ENCODE measurements around the gene IL17RD. TPM values are rescaled to one million over a fixed set of nuclear protein-coding genes. Genes with fewer than 3 reads are reported as not detected.

IL17RD gene
- polyA plus RNA-seq, 1 of the 3 experiments (the other 2 are of a cell fraction), result 2.4 TPM

- H4K20me1 ChIP-seq (ENCODE audit: insufficient read depth), result no peaks in the 10 kb centered on the region
- H3K27ac ChIP-seq (ENCODE audit: low read depth in 2 of 2, low read length in 1 of 2), result no peak overlapping the region
- H3K27me3 ChIP-seq (ENCODE audit: insufficient read depth), result no peaks in the 10 kb centered on the region
- no peak overlapping the region for H3K9ac ChIP-seq
- CTCF ChIA-PET, result no interaction called here
- H3F3A ChIP-seq (replicated peaks; ENCODE audit: insufficient read depth), result no peaks in the 10 kb centered on the region
- no peaks in the 10 kb centered on the region for H3K79me2 ChIP-seq (ENCODE audit: insufficient read depth)
- no peak overlapping the region for H3K4me2 ChIP-seq
- H3K4me3 ChIP-seq (ENCODE audit: low read depth in 2 of 2, low read length in 1 of 2), result no peak overlapping the region
- POLR2A ChIA-PET, result no interaction called here
- no peak overlapping the region for H2AFZ ChIP-seq (ENCODE audit: low read depth)
- TF ChIP-seq IRF3 (IDR thresholded peaks at IDR 0.05; ENCODE audit: low read depth, low read length) (no peak), RAD21 (IDR thresholded peaks at IDR 0.05; ENCODE audit: low read length) (no peak), CHD2 (IDR thresholded peaks at IDR 0.05; ENCODE audit: low read length, partially characterized antibody) (no peak), MEF2A (IDR thresholded peaks at IDR 0.05; ENCODE audit: borderline replicate concordance, low read depth) (no peak), FOXJ3 (CRISPR knock-in tag; IDR thresholded peaks at IDR 0.05) (no peak), ELF1 (IDR thresholded peaks at IDR 0.05) (no peak), ZBTB33 (IDR thresholded peaks at IDR 0.05; ENCODE audit: borderline replicate concordance, low read depth) (no peak), EP300 (IDR thresholded peaks at IDR 0.05; ENCODE audit: borderline replicate concordance in 1 of 2, low read depth in 1 of 2, low read length in 1 of 2) (no peak), RCOR1 (IDR thresholded peaks at IDR 0.05; ENCODE audit: low read length) (no peak), MXI1 (IDR thresholded peaks at IDR 0.05; ENCODE audit: low read depth, low read length) (no peak)
- H3K36me3 ChIP-seq (replicated peaks in 1 of 2; ENCODE audit: control insufficient read depth in 1 of 2, insufficient read depth in 2 of 2, low read length in 1 of 2), result peaks cover 0 to 11% of the 10 kb centered on the region in 2 experiments
- WGBS (ENCODE audit: low lambda C conversion rate), result 93% methylated on average over 8 of the region's 8 CpGs
- H3K4me1 ChIP-seq (ENCODE audit: control insufficient read depth in 1 of 2, insufficient read depth in 2 of 2, low read depth in 1 of 2, low read length in 1 of 2), result peaks cover 0 to 17% of the 10 kb centered on the region in 2 experiments; a peak in 1 of 4 replicates
- DNase-seq, result no peak
- H3K9me3 ChIP-seq, result no peaks in the 10 kb centered on the region
- H3K9me2 ChIP-seq, result no peaks in the 10 kb centered on the region
These were observed 56.5 kb downstream of the IL17RD start for GRCh38 chr3:57108684-57109083.

GRCh38 chr3:57105585-57105984, 59.6 kb downstream of the IL17RD start:
- H4K20me1 ChIP-seq (ENCODE audit: insufficient read depth), result no peaks in the 10 kb centered on the region
- ChIA-PET POLR2A (no interaction called here), CTCF (interaction anchor here (1.1 to 2.9 kb wide), 4 partner anchors 17 to 118 kb away, joined by 3 to 12 read pairs (median 8); no protein-coding TSS in a partner anchor)
- no peaks in the 10 kb centered on the region for H3K9me3 ChIP-seq
- peaks cover 0 to 15% of the 10 kb centered on the region in 2 experiments for H3K36me3 ChIP-seq (replicated peaks in 1 of 2; ENCODE audit: control insufficient read depth in 1 of 2, insufficient read depth in 2 of 2, low read length in 1 of 2)
- WGBS (ENCODE audit: low lambda C conversion rate), result 98% methylated on average over 9 of the region's 9 CpGs
- H2AFZ ChIP-seq (ENCODE audit: low read depth), result no peak overlapping the region
- H3K9me2 ChIP-seq, result no peaks in the 10 kb centered on the region
- TF ChIP-seq NRF1 (IDR thresholded peaks at IDR 0.05; ENCODE audit: low read depth, low read length), result no peak
- no peak for TF ChIP-seq IRF3 (IDR thresholded peaks at IDR 0.05; ENCODE audit: low read depth, low read length)
- no peak for TF ChIP-seq SMC3 (IDR thresholded peaks at IDR 0.05; ENCODE audit: low read depth, low read length)
- TF ChIP-seq ZBTB33 (IDR thresholded peaks at IDR 0.05; ENCODE audit: borderline replicate concordance, low read depth), result no peak
- no peak for TF ChIP-seq EP300 (IDR thresholded peaks at IDR 0.05; ENCODE audit: borderline replicate concordance in 1 of 2, low read depth in 1 of 2, low read length in 1 of 2)
- TF ChIP-seq USF2 (IDR thresholded peaks at IDR 0.05; ENCODE audit: borderline replicate concordance, low read depth, low read length), result no peak
- no peak for TF ChIP-seq RCOR1 (IDR thresholded peaks at IDR 0.05; ENCODE audit: low read length)
- no peak for TF ChIP-seq MAX (IDR thresholded peaks at IDR 0.05; ENCODE audit: low read depth)
- H3K79me2 ChIP-seq (ENCODE audit: insufficient read depth), result no peaks in the 10 kb centered on the region
- no peak for DNase-seq
- no peak overlapping the region for H3K4me2 ChIP-seq
- H3K4me1 ChIP-seq (ENCODE audit: control insufficient read depth in 1 of 2, insufficient read depth in 2 of 2, low read depth in 1 of 2, low read length in 1 of 2), result peaks cover 0 to 7% of the 10 kb centered on the region in 2 experiments; a peak in 1 of 4 replicates
- H3K27me3 ChIP-seq (ENCODE audit: insufficient read depth), result no peaks in the 10 kb centered on the region
- peak overlapping the region in 1 of 2 experiments; percentile 29; a peak in 1 of 4 replicates for H3K27ac ChIP-seq (ENCODE audit: low read depth in 2 of 2, low read length in 1 of 2)
- H3F3A ChIP-seq (replicated peaks; ENCODE audit: insufficient read depth), result no peaks in the 10 kb centered on the region
- no peak overlapping the region; a peak in 1 of 4 replicates for H3K4me3 ChIP-seq (ENCODE audit: low read depth in 2 of 2, low read length in 1 of 2)
- H3K9ac ChIP-seq, result no peak overlapping the region

Data from SK-N-SH (cell line).